Esophagus squamous epithelium (tissue), 4 donors: ENCODE measurements around the gene PFKFB3.

Experiments used
- CTCF ChIP-seq, 6 experiments: fragments of 450-650 bp in 4 of 6; fragments of 200-600 bp in 2 of 6; sonication (generic) in 2 of 6; IDR thresholded peaks; one replicate each; pipeline ENCODE4 v1.5.1; 2016 to 2019; ENCODE audit warnings: antibody characterized with exemption in 6 of 6, mild to moderate bottlenecking in 4 of 6, moderate library complexity in 4 of 6
- POLR2A ChIP-seq, 4 donors: fragments of 450-650 bp; IDR thresholded peaks; one replicate each; pipeline ENCODE4 v1.6.1; 2017; ENCODE audit warnings: antibody characterized with exemption in 4 of 4, mild to moderate bottlenecking in 4 of 4, moderate library complexity in 3 of 4

GRCh38 chr10:6259153-6259552 is 56.4 kb downstream of the PFKFB3 start:
- TF ChIP-seq POLR2A (IDR thresholded peaks at IDR 0.05) (no peak), CTCF (IDR thresholded peaks at IDR 0.05) (no peak)
